Lower leg skin (tissue), 4 donors: ENCODE measurements around the gene RPL38. TPM values are rescaled to one million over a fixed set of nuclear protein-coding genes. Genes with fewer than 3 reads are reported as not detected.

Experiments
- DNase-seq, 2 donors: peaks; one replicate each; pipeline ENCODE4 v3.0.0-alpha.2; 2019; ENCODE audit warnings: low spot score in 2 of 2
- H3K4me3 ChIP-seq: fragments of 200-600 bp; sonication (generic); 2 replicates; pipeline ENCODE4 v1.5.1; 2017; ENCODE audit warnings: mild to moderate bottlenecking, low read depth; ENCODE audit not compliant: poor library complexity, severe bottlenecking
- CTCF ChIP-seq, 3 donors: fragments of 450-650 bp; IDR thresholded peaks; one replicate each; pipeline ENCODE4 v1.5.1; 2016; ENCODE audit warnings: antibody characterized with exemption in 3 of 3, mild to moderate bottlenecking in 3 of 3, moderate library complexity in 2 of 3
- POLR2A ChIP-seq, 2 donors: fragments of 450-650 bp; IDR thresholded peaks; one replicate each; pipeline ENCODE4 v1.6.1; 2016 to 2017; ENCODE audit warnings: antibody characterized with exemption in 2 of 2, mild to moderate bottlenecking in 1 of 2, moderate library complexity in 1 of 2
- WGBS, 2 donors: methylation state at CpG; one replicate each; pipeline ENCODE4 v1.1.5; 2018; 5-methylcytosine and 5-hydroxymethylcytosine counted together
- intact Hi-C: fragments of 100-400 bp; cut with DNase I; formaldehyde crosslinking; loops from one replicate; pipeline ENCODE4 v1.15.0; 2023; ENCODE audit warnings: low total_unique reads
- total RNA-seq, 4 donors: library from RNA; depleted of rRNA; stranded (reverse); fragments of >200 nt; gene quantifications; one replicate each; pipeline ENCODE4 v1.1.0, GENCODE V29; 2016

The RPL38 gene
- total RNA-seq, 4 donors from 2014 or later: 618 to 1,333 (median 950) TPM

- no peak for DNase-seq
- WGBS, 2 donors: 67 to 94% methylated on average over 4 to 5 of the region's 5 CpGs
- no peak overlapping the region for H3K4me3 ChIP-seq
- no peak for TF ChIP-seq CTCF (IDR thresholded peaks at IDR 0.05)
- no peak for TF ChIP-seq POLR2A (IDR thresholded peaks at IDR 0.05)
- intact Hi-C loops: loop anchor here (10.0 kb wide), 1 partner anchor 148 kb away; the partner anchor contains the start of genes BTBD17 and GPR142
These were observed 13.0 kb downstream of the RPL38 start for GRCh38 chr17:74216505-74216904.

DNA sequence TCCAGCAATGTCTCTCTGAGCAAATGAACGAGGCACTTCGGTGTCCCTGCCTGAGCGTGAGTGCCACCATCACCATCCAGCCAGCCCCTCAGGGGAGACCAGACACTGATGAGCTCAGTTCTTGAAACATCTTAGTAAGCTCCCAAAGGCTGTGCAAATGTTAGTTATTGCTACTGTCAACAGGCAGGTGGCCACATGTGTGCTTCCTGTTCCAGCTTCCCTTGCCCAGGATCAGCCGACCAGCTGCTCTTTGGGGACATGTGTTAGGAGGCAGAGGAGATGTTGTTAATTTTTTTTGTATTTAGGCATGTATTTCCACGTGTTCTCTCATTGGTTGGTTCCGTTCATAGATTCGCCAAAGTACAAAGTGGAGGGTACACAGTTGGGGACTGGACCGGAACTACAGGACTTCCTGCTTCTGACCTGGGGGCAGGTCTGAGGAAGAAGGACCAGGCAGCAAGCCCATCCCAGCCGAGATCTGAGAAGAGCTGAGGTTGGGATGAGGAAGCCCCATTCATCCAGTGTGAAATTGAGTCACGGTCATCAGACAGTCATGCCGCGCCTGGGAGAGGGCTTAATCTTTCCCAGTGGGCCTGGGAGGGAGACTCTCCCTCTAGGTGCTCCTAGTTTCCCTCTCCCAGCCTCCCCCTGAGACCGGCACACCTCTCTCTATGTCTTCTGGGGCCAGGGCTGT, 13.7 kb downstream of the RPL38 start:
- no peak for TF ChIP-seq CTCF (IDR thresholded peaks at IDR 0.05)
- TF ChIP-seq POLR2A (IDR thresholded peaks at IDR 0.05): no peak
- intact Hi-C loops: loop anchor here (10.0 kb wide), 1 partner anchor 148 kb away; the partner anchor contains the start of genes BTBD17 and GPR142
- DNase-seq: no peak
- H3K4me3 ChIP-seq: no peak overlapping the region
- 68 to 72% methylated on average over 13 of the region's 13 CpGs for WGBS, 2 donors

DNA sequence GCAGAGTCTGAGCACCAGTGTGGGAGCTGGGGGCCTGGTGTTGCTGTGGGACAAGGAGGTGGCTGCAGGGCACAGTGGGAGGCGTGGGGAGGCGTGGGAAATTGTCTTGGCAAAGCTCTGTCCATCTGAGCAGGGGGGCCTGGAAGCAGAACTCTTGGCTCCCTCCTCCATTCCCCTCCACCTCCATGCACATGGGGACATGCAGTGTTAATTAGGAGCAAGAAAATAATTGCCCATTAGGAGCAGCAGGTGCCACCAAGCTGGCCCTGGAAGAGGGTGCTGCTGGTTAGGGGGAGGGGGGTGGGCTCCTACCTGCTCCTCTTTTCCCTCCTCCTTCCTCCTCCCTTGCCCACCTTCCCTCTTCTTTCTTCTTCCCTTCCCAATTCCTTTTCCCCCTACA, 14.4 kb downstream of the RPL38 start:
- H3K4me3 ChIP-seq: no peak overlapping the region
- intact Hi-C loops: loop anchor here (10.0 kb wide), 1 partner anchor 147 kb away; the partner anchor contains the start of genes BTBD17 and GPR142
- TF ChIP-seq CTCF (IDR thresholded peaks at IDR 0.05) (no peak), POLR2A (IDR thresholded peaks at IDR 0.05) (no peak)
- DNase-seq: no peak
- 82 to 84% methylated on average over 2 of the region's 2 CpGs for WGBS, 2 donors

- intact Hi-C loops: loop anchor here (10.0 kb wide), 1 partner anchor 146 kb away; the partner anchor contains the start of genes BTBD17 and GPR142
- 48 to 65% methylated on average over 8 of the region's 8 CpGs for WGBS, 2 donors
These were observed 15.0 kb downstream of the RPL38 start for GRCh38 chr17:74218436-74218835.

GRCh38 chr17:74219576-74220133, 16.2 kb downstream of the RPL38 start:
- TF ChIP-seq CTCF (IDR thresholded peaks at IDR 0.05) (no peak), POLR2A (IDR thresholded peaks at IDR 0.05) (no peak)
- DNase-seq: no peak
- WGBS, 2 donors: 87 to 93% methylated on average over 3 of the region's 3 CpGs
- intact Hi-C loops: loop anchor here (10.0 kb wide), 1 partner anchor 145 kb away; the partner anchor contains the start of genes BTBD17 and GPR142
- no peak overlapping the region for H3K4me3 ChIP-seq

More at GRCh38 chr17:74218436-74218835, 15.0 kb downstream of the RPL38 start:
- no peak for TF ChIP-seq CTCF (IDR thresholded peaks at IDR 0.05)
- no peak for TF ChIP-seq POLR2A (IDR thresholded peaks at IDR 0.05)
- no peak overlapping the region for H3K4me3 ChIP-seq
- DNase-seq: no peak
